Stimulated activated CD4-positive, alpha-beta T cell treated with anti-CD3 and anti-CD28 coated beads, Interleukin-1b, Interleukin-23, amount 100 ng/mL, for 4 hours (primary cell): ENCODE data around the gene SH3PXD2A.
A peak's percentile ranks its signal among the peaks of the same experiment; 100 is the strongest.

Source experiments
- DNase-seq, 2 donors: peaks; one replicate each; pipeline ENCODE4 v3.0.0-alpha.2; 2020; ENCODE audit warnings: low read depth in 2 of 2

Gene SH3PXD2A

DNA sequence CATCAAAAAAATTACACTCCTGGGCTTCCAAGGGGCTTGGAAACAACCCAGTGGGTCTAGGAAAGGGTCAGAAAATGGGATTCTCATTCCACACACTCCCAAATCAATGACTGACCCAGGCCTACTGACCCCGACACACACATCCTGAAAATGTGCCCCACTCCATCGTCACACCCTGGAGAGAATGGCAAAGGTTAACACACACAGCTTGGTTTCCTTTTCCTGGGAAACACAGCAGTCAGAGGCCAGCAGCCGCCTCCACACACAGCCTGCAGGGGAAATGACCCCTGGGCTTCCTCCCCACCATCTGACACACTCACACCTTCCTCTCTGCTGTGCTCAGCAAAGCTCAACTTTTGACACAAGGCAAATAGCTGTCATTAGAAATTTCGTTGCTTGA is 42.9 kb downstream of the SH3PXD2A start:
- no peak for DNase-seq

DNA sequence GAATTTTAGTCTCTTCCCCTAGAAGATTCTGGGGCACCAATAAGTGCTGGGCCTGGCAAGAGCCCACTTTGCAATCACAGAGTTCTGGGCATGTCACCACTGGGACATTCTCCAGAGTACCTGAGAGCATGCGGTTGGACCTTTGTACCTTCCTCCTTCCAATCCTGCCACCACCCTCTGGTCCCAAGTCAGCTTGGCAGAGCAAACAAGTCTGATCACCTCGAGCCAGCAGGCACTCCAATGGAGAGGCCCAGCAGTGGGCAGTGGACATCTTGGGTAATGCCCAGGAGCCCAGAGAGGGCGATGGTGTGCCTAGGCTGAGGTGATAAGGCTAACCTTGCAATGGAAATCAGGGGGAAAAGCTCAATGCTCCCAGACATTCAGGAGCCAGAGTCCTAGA is 43.4 kb downstream of the SH3PXD2A start:
- no peak for DNase-seq

DNA sequence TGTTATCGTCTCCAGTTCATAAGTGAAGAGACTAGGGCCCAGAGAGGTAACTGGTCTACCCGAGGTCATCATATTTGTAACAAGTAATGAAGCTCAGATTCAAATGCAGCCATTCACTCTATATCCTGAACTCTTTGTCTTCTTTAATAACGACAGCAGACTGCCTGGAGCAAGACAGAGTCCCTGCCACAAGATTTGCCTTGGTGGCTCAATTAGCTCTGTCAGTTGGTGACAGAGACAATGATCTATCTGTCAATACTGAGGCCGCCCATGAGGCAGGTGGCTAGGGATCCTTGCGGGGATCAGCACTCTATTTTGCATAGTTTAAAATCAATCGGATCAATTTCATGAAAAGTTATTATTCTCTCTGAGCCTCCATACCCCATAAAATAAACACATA is 43.9 kb downstream of the SH3PXD2A start:
- no peak for DNase-seq

DNA sequence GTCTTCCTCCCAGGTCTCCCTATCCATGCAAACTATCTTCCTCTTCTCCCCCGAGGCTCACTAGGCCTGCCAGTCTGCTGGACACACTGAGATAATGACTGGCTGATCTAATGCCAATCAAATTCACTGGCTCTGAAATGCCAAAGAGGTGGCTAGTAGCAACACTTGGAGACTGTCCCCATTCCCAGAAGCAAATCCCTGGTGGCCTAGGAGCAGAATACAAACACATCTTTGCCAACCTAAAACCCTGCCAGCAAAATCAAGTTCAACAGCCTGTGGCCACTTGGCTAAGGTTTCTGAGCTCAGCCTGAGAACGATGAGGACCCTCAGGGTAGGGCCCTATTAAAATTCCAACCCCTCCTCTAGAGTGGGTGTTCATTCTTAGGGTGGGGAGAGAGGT is 46.6 kb downstream of the SH3PXD2A start:
- no peak for DNase-seq

DNA sequence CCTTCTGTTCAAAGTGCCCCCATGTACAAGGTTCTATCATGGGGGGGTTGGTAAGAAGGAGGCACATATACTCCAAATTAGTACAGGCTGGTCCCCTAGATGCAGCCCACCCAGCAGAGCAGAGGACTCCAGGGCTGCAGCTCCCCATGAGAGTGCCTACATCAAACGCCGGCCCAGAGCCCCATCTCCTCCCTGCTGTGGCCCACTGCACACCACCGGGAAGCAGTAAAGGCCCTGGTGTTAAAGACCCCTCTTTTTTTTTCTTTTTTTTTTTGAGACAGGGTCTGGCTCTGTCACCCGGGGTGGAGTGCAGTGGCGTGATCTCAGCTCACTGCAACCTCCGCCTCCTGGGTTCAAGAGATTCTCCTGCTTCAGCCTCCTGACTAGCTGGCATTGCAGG is 47.4 kb downstream of the SH3PXD2A start:
- no peak for DNase-seq

DNA sequence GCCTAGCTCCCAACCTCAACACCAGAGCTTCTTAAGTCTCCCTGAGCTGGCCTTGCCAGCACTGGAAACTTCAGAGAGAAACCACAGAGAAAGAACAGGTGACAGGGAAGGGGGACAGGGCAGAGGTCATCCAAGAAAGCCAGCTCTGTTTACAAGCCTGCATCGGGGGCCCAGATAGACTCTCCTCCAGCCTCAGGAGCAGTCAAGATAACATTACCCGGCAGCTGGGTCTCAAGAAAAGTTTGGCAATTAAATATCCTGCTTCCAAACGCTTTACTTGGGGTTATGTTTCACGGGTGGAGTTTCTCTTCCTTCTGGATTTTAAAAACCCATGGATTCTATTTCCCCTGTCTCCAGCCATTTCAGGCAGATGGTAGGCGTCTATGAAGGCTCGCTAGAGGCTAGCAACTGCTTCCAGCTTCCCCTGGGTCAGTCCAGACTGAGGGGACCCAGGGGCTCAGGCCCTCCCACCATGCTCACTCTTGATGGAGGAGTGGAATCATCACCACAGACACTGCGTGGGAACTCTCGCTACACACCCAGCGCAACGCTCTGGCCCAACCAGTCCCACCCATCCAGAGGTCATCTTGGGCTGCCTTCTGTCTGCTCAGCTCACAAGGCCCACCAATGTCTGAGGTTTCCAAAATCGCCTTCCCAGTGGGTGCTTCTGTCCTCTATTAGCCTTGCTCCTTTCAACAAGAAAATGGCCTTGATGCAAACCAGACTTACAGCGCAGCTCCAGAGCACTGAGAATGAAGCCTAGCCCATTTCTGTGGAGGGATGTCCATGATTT is 48.8 kb downstream of the SH3PXD2A start:
- DNase-seq: no peak

DNA sequence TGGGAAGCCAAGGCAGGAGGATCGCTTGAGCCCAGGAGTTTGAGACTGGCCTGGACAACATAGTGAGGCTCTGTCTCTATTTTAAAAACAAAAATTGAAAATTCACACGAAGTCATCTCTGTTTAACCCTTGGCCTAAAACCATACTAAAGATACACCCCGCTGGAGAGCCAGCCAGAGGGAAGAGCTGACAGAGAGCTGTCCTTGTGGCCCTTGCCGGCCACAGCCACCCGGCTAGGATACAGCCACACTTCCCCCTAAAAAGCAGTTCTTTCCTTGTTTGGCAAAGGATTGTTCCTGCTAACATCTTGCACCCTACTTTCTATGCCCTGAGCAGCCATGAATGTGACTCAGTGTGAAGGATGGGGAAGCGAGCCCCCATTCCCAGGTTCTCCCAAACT is 49.6 kb downstream of the SH3PXD2A start:
- no peak for DNase-seq

DNA sequence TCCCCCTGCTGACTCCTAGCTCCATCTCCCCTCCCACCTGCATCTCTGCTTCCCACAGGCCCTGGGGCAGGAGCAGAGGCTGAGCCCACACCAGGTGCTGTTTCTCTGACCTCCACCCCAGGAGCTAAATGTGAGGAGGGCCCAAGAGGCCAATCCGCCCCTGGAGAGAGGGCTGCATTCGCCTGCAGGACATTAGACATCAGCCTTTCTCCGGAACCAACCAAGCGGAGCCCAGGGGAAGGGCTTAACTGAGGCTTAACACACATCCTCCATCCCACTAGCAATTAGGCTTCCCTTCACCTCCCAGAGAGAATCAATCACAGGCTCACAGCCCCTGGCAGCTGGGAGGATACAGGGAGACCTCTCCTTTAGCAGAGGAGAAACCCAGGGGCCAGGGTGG is 50.5 kb downstream of the SH3PXD2A start:
- DNase-seq: no peak

DNA sequence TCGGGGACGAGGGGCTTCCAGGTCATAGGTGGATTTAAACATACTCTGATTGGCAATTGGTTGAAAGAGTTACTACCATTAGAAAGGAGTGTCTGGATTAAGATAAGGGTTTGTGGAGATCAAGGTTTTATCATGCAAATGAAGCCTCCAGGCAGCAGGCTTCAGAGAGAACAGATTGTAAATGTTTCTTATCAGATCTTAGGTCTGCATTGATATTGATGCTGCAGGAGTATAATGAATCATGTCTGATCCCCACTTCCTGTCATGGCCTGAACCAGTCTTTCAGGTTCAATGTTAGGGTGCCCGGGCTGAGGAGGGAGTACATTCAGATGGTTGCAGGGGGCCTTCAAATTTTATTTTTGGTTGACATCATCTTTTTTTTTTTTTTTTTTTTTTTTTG is 51.4 kb downstream of the SH3PXD2A start:
- no peak for DNase-seq

DNA sequence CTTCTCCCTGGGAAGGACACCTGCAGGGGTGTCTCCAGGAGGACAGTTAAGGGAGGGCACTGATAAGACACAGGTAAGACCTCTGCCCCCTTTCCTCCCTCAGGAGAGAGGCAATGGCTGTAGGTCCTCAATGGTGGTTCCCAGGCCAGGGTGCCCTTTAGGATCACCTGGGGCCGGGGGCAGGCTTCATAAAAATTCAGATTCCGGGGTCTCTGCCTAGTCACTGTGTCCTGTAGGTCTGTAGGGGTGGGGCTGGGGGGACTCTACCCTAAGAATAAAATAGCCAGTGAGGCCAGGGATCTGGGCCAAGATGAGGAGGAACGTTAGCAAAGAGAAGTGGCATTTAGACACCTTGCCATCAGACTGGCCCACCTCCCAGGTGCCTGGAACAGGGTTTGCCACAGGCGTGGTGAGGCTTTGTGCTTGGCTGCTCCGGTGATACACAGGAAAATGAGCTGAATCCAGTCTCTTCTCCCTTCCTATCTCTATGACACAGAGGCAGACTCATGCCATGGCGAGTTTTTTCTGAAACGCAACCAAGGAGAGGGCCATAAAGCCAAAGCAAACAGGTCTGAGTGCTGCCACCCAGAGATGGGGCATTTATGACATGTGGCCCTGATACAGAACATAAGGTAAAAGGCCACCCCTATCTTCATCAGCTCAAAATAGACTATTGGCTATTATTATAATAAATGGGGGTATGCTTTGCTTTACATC is 52.6 kb downstream of the SH3PXD2A start:
- DNase-seq: no peak

DNA sequence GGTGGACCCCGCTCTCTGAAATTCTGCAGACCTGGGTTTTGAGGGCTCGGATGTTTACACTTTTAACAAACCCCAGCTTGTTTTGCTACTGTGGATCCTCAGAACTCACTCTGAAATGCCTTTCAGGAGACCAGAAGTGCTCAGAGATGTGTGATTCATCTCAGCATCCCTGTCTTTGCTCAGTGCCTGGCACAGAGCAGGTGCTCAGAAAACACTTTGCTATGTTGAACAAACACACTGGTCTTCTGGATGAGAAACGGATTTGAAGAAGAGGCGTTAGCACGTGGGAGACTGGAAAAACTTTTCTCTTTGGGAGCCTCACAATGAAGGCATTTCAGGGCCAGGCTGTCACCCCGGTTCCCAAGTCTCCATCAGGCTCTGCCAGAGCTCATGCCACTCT is 53.3 kb downstream of the SH3PXD2A start:
- DNase-seq: no peak

DNA sequence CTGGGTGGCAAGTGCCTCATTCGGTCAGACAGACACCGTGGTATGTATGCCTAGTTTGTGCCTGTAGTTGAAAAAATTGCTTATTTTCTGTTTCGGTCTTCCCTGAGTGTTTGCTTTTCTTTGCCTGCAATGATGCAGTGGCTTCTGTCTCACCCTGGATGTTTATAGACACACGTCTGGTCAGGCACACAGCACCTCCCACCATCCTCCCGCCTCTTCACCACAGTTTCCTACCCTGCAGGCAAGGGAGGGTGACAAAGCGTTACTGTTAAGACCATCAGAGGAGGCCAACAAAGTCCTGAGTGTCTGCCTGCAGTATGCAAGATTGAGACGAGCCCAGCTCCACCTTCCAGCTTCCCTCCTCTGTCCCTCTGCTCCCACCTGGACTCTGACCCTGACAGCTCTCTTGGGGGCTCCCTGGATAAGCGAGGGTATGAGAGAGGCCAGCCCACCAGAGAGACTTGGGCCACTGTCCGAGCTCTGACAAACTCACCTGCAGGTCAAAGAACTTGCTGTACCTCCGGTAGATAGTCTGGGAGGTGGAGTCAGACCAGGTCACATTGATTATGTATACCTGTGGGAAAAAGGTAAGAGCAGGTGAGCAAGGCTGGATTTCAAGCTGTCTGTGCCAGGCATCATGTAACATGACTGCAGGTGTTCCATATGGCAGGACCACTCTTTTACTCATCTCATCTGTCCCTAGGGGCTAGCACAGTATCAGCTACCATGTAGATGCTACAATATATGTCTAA is 54.4 kb downstream of the SH3PXD2A start:
- peak in 1 of 2 donors; percentile 18 for DNase-seq

DNA sequence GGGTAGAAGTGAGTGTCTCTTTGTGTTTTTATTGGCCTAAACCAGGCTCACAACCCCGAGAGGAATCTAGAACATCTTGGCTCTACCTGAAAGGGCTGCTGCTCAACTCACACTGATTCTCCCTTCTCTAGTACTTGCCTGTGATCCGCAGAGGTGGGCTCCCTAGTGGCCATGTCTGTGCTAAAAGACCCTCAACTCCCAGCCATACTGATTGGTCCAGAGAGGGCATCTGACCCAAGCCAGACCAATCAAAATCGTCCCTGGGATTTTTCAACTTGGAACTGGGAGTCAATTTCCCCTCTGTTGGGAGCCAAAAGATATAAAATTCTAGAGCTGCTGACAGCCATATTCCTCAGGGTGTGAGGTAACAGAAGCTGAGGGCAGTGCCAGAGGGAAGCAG is 55.3 kb downstream of the SH3PXD2A start:
- no peak for DNase-seq

DNA sequence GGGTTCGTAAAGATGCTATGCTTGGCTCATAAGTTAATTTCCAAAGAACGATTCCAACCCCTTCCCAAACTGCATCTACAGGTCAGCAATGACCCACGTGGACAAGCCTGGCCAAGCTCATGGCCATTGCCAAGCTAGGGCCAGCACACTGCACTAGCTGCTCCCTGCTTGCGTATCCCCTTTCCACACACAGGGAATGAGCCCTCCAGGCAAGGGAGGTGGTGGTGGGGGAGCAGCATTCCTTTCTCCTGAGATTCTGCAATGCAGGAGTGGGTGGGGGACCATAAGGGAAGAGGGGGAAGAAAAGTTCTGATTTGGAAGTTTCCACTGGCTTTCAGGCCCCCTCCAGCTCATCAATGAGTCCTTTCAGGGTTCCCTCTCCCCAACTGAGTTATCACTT is 56.0 kb downstream of the SH3PXD2A start:
- DNase-seq: no peak

DNA sequence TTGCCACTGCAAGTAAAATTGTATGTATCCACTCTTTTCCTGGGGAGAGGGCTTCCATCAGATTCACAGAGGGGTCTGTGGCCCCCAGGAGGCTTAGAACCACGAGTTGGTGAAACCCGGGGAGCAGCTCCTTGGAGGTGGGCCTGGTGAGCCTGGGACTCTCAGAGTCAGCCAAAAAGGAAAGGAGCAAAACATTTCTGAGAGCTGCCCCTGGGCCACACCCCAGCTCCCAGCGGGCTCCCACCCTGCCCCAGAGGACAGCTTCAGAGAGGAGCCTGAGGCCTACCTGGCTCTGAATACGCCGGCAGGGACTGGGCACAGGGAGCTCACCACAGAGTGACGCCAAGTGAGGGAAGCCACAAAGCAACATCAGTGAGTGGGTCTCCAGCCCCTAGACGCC is 56.9 kb downstream of the SH3PXD2A start:
- DNase-seq: no peak

DNA sequence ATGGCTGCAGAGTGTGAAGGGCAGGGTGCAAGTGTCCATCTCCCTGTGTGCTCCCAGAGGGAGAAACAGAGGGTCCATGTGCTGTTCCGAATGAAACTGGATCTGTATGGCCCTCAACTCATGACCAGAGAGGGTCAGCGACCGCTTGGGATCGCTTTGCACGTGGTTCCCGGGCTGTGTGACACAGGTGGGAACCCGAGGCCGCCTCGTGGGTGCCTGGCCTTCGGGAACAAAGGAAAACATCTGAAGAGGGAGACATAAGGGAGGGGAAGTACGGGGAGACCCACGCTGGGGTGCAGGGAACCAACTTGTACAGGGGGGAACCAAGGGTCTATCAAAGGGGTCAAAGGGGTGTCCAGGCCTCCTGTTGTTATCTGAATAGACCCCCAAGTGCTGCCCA is 57.5 kb downstream of the SH3PXD2A start:
- no peak for DNase-seq

DNA sequence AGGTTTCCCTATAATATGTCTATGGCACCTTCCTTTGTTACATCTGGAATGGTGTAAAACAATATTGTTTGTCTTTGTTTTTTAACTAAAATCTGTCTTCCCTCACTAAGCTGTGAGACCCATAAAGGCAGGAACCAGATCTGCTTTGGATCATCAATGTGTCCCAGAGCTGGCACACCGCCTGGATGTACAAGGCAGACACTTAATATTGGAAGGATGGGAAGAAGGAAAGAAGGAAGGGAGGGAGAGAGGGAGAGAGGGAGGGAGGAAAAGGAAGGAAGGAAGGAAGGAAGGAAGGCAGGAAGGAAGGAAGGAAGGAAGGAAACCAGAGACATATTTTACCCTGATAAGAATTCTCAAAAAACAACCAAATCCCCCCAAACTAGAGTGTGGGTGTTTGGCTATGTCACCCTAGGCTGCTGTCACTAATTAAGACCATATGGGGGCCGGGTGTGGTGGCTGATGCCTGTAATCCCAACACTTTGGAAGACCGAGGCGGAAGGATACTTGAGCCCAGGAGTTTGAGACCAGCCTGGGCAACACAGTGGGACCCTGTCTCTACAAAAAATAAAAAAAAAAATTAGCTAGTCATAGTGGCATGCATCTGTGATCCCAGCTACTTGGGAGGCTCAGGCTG is 59.6 kb downstream of the SH3PXD2A start:
- DNase-seq: no peak

DNA sequence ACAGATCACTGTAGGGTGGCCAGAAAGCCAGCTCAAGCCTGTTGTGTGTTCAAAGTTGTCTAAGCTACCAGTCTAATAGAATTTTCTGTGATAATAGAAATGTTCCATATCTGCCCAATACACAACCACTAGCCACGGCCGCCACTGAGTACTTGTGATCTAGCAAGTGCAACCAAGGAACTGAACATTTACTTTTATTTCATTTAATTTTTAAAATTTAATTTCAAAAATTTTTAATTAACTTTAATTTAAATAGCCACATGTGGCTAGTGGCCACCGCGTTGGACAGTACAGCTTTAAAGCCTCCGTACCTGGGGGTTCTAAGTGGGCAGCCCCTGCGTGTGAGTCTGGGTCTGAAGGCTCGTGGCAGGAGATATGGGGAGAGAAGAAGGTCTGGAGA is 60.4 kb downstream of the SH3PXD2A start:
- no peak for DNase-seq

DNA sequence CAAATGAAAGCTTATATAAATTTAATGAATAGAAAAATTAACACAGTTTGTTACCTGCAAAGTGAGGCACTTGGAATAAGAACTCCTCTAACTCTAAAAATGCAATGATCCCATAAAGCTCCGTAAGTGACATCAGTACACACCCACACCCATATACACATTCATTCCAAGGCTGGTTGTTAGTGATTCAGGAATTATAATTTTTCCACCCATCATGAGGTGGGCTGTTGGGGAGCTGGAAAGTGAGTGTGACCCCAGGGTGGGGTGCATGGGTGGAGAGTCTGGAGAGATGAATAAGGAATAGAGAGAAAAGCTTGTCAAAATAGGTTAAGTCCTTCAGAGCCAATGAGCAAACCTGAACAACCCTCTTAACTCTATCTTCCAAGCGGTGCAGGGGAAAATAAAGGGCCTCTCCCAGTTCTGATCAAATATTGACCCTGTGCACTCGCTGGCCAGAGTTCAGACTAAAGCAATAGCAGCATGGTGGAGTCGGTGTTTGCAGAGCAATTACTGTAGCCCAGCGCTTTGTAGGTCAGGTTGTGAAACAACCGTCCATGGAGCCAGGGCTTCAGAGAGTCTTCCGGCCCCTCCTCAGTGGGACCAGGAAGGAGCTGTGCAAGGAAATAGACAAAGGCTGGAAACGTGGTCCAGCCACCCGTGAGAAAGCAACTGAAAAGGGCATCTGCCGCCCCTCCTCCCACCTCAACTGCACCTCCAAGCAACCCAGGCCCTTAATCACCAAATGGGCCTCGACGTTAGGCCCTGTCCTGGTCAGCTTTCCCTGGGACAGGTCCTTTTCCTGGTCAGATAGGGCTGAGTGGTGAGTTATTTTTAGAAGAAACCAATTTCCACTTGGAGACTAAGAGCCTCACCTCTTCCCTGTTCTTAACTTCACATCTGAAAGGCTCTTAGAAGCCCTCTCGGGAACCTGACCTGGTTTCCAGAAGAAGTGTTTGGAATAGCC is 61.2 kb downstream of the SH3PXD2A start:
- no peak for DNase-seq

DNA sequence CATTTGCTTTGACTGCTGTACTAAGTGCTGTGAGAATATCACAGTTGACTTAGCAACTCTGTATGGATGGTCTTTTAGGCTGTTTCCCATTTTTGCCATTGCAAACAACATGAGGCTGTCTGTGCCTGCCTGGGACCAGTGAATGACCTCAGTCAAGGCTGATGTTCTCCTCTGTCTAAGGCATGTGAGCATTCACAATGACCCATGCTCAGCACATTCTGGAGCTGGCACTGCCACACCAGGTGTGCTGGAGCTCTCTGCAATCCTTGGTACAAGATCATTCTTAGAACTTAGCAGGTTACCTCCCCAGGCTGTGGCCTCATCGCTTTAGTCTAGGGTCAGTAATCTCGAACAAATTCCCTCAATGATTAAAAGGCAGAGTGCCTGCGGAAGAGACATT is 61.9 kb downstream of the SH3PXD2A start:
- DNase-seq: no peak

DNA sequence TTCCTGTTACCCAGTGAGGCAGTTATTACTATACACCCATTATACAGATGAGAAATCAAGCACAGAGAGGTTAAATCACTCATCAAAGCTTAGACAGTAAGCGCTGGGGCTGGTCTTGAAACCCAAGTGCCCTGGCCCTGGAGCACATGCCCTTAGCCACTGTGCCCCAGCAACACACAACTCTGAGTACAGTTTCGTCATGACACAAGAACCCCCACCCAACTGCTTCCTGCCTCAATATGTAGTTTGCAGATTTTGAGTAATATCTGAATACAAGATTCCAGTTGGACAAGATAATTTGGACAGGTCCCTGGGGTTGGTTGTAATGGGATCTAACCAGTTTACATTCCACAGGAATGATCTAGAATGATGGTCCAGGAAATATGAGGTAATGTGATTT is 62.8 kb downstream of the SH3PXD2A start:
- DNase-seq: no peak
